GM19035 (cell line): ENCODE results near the gene POLR3B.

ENCODE experiments used
- ATAC-seq: cut with Tn5 transposase; IDR thresholded peaks from one replicate; pipeline ENCODE4 v1.9.1; 2021; ENCODE audit not compliant: unreplicated experiment

POLR3B gene

DNA sequence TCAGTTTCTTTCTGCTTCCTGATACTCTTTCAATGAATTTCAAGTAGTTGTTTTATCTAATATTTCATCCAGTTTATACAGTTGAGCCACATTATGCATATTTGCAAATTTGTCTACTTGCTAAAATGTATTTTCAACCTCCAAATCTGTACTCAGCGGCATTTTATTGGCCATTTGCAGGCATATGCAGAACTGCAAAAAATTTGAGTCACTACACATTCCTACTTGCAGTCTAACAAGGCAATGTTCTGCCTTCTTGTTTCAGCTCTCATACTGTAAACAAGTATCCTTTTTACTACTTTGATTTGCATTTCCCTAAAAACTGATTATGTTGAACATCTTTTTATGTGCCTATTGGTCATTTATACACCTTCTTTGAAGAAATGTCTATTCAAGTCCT is 55.0 kb downstream of the POLR3B start:
- no peak for ATAC-seq

DNA sequence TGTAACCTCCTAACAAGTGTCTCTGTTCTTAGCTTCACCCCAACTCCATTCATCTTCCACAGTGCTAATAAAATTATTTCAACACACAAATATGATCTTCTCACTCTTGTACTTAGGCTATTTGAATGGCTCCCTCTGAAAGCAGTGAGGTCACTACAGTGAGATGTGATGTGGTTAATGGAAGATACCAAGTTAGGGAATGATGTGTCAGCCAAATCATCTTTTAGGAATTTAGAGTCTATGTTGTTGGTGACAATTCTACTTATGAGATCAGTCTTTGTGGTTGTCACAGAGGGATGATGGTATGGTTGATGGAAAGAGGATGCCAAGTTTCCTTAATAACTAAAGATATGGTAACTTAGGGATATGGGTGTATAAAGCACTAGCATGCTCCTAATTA is 57.6 kb downstream of the POLR3B start:
- ATAC-seq: no peak

DNA sequence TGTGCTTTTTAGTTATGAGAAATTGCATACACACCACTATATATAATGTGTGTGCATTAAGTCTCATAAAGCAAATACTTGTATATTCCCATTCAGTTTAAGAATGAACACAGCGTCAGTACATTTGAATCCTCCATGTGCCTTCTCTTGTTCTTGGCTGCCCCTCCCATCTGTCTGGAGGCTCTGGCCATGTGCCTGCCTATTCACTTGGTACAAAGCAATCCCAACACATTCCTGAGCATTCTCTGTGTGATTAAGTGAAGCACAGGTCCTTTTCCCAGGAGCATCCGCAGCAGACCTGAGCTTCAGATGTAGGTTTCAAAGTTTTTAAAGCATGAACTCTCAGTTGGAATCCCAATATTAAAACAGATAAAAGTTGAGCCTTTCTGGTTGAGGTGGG is 58.7 kb downstream of the POLR3B start:
- ATAC-seq: no peak

DNA sequence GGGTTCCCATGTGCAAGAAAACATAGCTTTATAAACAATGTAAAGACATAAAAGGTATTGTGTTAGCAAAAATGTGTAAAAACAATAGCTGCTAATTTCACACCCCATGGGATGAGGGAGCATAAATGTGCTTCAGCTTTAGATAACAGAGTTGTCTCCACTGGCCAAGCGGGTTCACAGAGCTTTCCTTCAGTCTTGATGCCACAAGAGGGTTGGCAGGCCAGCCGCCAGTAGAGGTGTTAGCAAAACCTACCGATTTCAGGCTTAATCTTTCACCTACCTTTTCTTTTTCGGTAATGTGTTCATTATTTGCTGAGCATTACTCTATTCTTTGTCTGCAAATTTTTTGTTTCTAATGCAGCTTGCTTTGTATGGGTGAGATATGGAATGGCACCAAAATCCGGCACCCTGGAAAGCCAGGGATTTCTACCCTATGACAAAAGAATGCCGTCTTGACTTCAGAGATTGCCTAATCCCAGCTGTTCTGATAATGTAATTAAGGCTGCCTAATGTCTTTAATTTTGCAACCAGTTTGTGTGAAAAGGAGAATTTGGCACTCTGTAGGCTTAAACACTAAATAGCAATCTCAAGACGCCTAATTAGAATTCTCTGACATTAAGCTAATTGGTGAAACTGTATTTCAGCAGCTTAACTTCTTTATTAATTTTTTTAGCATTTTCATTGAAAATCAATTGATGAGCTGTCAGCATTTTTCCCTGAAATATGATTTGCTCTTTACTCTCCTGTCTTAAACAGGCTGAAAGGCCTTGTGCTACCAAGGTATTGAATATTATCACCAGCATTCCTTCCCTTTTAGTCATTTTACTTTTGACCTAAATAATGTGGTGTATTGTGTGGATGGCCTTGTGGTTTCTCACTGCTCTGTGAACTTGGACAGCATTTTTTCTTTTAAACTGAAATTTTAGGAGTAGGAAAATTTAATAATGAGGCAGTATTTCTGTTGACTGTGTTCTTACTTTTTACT is 60.7 kb downstream of the POLR3B start:
- ATAC-seq: no peak

DNA sequence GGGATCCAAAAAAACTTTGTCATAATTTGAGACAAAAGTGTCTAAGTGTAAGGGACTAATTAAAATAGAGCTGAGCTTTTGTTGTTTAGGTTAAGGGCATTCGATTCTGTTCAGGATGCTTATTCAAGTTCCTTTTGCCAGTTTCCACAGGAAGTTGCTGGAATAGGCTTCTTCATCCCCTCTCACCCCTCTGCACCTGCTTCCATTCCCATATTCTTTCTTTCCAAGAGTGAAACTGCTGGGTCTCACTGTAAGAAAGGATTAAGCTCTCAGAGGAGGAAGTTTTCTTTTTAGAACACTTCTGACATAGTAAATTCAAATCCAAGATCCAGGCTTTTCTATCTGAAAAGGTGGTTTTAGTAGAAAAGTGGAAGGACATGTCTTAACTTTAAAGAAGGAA is 61.4 kb downstream of the POLR3B start:
- no peak for ATAC-seq

DNA sequence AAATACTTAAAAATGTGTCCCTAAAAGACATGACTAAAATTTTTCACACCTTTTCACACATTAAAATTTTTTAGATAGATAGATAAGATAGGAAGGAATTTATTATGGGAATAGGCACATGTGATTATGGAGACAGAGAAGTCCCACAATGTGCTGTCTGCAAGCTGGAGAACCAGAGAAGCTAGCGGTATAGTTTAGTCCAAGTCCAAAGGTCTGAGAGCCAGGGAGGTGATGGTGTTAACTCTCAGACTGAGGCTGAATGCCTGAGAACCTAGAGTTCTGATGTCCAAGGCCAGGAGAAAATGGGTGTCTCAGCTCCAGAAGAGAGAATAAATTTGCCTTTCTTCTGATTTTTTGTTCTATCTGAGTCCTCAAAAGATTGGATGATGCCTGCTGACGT is 65.7 kb downstream of the POLR3B start:
- ATAC-seq: no peak

DNA sequence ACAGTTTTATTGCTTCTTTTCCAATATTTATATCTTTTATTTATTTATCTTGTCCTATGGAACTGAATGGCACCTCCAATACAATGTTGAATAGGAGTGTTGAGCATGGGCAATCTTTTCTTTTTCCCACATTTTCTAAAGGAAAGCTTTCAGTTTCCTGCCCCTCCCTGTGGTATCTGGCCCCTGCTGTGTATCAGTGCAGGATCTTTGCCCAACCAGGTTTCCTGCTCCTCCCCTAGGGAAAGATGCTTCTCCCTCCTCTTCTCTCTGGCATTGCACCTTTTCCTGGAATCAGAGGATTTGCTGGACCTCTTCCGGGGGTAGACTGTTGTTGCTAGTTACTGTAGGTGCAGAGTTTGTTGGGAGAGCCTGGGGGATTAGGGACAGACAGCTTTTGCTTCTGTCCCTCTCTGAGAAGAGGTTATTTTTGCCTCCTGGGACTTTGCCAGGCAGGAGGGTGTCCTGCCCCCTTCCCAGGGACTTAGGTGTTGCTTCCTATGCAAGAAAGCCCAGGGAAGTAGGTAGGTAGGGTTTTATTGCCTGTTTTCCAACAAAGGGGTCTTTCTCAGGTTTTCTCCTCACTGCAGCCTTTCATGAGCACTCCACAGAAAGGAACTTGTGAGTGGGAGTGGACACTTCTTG is 67.6 kb downstream of the POLR3B start:
- no peak for ATAC-seq

DNA sequence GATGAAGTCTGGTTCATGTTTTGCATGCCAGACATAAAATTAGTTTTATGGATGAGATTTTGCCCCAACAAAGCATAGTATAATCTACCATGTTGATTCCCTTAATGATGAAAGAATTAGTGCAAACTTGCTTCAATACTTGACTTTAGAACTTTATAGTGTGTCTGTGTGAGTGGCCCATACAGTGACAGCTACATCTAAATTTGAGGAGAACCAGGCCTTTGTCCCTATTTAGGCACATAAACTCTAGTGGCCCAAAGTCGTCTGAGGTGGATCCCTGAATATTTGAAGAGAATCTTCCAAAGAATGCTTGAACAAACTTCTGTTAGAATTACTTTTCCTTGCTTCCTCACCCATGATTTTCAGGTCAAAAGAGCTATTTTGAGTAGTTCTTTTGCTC is 70.4 kb downstream of the POLR3B start:
- no peak for ATAC-seq

DNA sequence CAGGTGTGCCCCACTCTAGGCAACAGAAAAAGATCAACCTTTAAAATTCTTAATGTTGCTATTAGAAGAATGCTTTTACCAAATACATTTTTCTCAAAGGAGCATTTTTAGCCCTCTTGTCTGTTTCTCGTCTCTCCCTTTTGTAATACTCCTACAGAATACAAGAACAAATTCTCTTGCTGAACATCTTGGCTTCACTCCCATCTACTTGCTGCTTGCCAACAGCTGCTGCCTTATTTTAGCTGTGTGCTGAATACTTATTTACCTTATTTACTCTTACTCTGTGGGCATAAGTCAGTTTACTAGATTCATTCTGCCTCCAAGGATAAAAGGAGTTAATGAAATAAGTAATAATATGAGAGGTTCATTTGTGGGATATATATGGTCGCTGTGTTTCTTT is 70.8 kb downstream of the POLR3B start:
- no peak for ATAC-seq

DNA sequence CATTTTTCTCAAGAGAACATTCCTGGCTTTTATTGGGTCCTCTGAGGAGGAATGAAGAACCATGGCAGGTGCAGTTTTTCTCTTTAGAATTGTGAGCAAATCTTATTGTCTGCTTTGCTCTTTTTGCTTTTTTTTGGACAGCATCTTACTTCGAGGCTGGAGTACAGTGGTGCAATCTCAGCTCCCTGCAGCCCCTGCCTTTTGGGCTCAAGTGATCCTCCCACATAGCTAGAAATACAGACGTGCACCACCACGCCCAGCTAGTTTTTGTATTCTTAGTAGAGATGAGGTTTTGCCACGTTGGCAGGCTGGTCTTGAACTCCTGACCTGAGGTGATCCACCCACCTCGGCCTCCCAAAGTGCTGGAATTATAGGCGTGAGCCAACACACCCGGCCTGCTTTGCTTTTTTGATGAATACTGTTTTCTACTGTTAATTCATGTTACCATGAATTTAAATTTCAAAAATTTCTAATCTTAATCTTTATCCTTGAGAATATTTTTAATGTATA is 71.5 kb downstream of the POLR3B start:
- ATAC-seq: no peak

DNA sequence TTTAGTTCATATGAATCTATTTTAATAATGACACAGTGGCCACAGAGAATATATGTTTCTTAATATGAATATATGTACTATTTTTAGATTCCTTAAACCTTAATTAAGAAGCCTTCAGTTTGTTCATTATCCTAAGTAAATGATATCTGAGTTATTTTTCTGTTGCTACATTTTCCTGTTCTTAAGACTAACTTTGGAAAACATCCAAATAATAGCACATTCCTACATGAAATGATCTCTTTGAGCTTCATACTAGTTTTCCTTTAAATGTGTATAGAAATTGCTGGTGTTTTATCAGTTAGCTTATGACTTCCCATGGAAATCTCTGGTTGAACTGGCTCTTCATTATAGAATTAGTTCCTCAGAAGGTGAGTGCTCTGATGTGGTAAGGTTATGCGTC is 72.1 kb downstream of the POLR3B start:
- ATAC-seq: no peak

DNA sequence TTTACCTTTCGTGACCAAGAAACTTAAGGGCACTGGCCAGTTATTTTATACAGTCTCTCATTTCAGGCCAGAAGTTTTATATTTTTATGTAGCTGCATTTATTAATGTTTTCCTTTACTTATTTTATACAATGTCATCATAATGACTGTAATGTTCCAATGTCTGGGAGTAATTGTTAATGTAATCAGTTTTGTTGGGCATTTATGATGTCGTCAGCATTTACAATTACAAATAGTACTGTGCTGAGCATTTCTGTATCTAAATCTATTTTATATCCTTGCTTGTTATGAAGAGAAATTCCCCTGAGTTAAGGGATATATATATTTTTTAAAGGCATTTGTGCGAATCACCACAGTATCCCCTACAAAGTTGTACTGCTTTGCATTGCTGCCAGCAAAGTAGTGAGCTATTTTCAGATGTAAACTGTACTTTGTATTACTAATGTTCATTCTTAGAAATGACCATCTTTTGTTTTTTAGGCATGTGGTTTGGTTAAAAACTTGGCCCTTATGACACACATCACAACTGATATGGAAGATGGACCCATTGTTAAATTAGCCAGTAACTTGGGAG is 74.4 kb downstream of the POLR3B start:
- no peak for ATAC-seq

DNA sequence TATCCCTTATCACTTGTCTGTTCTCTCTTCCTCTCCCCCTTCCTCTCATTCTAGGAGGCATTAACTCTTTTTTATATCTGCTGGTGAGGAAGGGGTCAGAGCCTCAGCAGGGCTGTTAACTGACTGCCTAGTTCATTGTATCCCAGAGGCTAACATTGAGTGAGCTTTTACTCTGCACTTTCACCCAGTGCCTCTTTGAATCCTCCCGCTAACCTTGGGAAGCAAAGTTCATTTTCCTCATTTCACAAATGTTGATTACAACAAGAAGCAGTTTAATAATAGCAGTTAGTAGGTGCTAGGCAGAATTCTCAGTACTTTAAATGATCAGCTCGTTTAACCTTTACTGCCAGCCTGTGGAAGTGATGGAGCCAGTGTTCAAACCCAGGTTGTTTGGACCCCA is 75.5 kb downstream of the POLR3B start:
- no peak for ATAC-seq

DNA sequence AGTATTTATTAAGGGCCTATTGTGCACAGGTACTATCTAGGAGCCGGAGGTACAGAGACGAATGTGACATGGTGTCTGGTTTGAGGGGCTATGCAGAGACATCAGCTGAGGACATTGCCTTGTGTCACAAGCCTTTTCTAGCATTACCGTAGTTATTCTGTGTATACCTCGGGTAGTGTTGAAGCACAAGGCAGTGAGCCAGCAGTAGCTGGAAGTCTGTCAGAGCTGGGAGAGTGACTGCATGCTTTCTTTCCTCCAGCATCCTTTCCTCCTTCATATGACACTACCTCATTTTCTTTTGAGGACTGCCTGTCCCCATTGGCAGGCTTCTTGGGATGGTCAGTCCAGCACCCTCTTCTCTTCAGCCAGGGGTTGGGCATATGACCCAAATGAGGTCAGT is 77.0 kb downstream of the POLR3B start:
- no peak for ATAC-seq

DNA sequence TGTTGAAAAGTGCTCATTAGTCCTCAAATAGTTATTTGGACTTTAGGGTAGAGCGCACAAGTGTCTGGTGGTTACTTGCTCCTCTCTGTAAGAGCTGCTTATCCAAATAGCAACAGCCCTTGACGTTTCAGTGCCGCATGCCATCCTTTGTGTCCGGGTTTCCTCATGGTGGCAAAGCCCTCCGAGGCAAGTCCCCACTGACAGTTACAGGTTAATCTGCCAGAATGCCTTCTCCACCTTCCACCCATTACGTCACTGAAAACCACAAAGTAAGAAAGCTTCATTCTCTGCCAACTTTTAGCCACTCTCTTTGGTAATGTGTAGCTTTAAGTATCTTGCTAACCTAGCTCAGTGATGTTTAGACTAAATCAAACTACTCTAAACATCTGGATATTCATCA is 78.6 kb downstream of the POLR3B start:
- ATAC-seq: no peak

DNA sequence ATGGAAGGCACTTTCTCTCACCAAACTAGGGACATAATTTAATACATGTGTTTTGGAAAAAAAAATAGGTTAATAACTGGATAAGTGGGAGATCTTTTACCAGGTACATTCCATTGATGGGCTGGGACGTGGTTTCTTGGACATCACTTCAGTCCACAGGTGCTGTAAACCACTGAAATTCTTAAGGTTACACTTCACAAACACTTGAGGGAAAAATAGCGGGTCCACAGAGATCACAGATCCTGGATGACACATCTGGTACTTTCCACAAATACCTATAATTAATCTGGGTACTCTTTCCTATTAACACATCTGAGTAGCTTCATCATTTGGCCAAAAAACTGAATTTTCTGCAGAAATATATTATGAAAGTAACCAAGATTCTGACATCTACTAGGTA is 85.0 kb downstream of the POLR3B start:
- ATAC-seq: no peak

DNA sequence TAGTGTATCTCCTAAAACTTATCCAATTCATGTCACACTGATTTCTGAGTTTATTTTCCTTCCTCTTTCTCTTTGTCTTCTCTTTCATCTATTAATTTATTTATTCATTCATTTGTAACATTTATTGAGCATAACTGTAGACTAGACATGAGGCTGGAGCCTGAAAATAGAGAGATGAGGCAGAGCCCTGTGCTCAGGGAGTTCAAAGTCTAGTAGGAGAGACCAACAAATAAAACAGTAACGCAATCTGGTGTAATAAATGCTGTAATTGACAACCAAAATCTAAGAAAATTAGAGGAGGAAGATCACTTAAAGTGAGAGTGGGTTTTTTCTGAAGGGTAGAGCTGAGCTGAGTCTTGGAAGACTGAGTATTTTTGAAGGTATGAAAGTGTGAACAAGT is 87.5 kb downstream of the POLR3B start:
- ATAC-seq: no peak

DNA sequence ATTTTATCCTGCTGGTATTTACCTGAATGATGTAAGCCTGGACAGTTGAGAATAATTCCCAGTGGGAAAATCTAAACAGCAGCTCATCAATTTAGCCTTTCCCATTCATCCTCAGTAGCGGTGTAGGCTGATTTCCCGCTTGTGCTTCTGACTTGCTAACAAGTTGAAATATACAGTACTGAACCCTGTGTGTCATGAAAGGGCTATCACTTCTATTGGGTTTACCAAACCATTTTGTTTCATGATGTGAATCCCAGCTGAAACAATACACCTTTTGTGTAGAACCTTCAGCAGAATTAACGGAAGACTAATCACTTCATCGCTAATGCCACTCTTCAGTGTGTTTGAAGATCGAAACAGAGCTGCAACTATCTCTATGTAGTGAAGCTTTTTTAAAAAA is 88.4 kb downstream of the POLR3B start:
- no peak for ATAC-seq

DNA sequence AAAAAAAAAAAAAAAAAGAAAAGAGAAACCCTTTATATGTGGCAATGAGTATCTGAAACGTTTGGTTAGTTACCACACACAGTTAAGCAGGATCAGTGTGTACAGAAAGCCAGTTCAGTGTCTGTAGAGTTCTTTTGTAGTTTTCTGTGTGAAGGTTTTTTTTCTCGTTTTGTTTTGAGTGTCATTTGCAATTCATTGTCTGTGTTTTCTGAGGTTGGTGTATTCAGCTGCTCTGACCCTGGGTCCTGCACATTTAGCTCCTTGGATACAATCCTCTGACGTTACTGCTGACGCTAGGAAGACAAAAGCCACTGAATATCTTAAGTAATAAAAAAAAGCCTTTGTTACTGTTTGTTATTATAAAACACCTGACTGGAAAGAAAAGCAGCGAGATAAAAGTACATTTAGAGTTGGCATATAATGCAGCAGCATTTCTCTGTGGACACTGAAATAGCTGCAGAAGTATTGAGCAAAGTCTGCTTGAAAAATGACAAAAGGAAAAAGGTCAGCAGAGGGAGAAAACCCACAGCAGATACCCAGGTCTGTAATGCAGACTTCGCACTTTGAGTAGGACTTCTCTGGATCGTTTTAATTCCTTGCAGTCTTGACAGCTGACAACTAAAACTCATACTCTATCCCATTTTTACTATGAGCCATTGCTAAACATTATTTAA is 89.0 kb downstream of the POLR3B start:
- no peak for ATAC-seq

DNA sequence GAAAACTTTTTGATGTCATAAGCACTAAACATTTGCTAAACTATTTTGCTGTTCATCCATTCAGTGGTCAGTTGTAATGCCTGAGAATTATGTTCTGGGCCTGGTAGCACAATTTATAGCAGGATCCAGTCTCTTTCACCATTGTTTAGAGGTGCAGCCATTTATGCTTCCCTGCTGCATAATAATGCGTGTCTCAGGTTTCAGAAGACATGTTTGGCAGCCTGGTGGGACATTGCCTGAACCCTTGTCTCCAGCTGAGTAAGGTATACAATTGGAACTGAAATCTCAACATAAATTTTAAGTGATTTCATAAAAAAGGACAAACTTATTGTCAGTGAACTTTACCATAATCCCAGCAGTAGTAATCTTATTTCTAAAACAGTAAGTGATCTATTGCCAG is 94.8 kb downstream of the POLR3B start:
- no peak for ATAC-seq

DNA sequence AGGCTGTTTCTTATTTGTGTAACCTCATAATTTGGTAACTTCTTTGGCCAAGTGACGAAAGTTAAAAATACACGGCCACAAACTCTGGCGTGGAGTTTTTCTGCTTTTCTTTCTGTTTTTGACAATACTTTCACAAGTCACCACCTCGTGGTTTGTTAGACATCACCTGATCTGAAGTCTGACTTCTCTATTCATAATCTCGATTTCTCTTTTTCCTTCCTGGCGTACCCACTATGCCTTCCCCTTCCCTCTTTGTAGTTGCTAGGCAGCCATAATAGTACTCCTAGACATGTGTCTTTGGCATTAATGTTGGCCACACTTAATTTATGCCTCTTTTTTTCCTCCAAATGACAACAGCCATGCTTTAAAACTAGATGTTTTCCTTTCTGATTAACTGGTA is 97.6 kb downstream of the POLR3B start:
- no peak for ATAC-seq
